H1 (cell line): ENCODE results near the gene DLG1. TPM values are rescaled to one million over a fixed set of nuclear protein-coding genes. Genes with fewer than 3 reads are reported as not detected.

Experiments
- CTCF ChIA-PET: fragments of 300-600 bp; sonication (Branson Sonifier 250); formaldehyde crosslinking; loops from one replicate; lab custom pipeline; 2021; ENCODE audit not compliant: partially characterized antibody; lab: Charles Lee
- POLR2A ChIA-PET: fragments of 300-600 bp; sonication (Branson Sonifier 250); formaldehyde crosslinking; loops from one replicate; lab custom pipeline; 2021; ENCODE audit warnings: inconsistent platforms; ENCODE audit not compliant: partially characterized antibody; lab: Charles Lee
- DNase-seq, 2 experiments: peaks; one replicate each; pipeline versions ENCODE4 v3.0.0 to v3.0.0-alpha.2; 2010 to 2022; ENCODE audit warnings: low spot score in 2 of 2, low read depth in 1 of 2, mixed read lengths in 1 of 2
- FAIRE-seq: peaks from 2 replicates; lab custom pipeline; 2011; peaks lifted over from hg19 to GRCh38; lab: Jason Lieb, UNC
- H2AFZ ChIP-seq: 2 replicates; pipeline ENCODE4 v1.8.1; 2012; ENCODE audit warnings: low read length, inconsistent platforms
- H2AK5ac ChIP-seq: 2 replicates; pipeline ENCODE4 v1.6.1; 2013; ENCODE audit warnings: low read depth, low read length
- H2BK120ac ChIP-seq: replicated peaks from 2 replicates; pipeline ENCODE3; 2013; ENCODE audit warnings: low read depth, low read length, inconsistent platforms
- H2BK12ac ChIP-seq: 2 replicates; pipeline ENCODE4 v1.6.1; 2013; ENCODE audit warnings: low read depth, low read length
- H2BK15ac ChIP-seq: 2 replicates; pipeline ENCODE4 v1.6.1; 2013; ENCODE audit warnings: low read length
- H2BK20ac ChIP-seq: 2 replicates; pipeline ENCODE4 v1.6.1; 2013; ENCODE audit warnings: low read length
- H2BK5ac ChIP-seq: 2 replicates; pipeline ENCODE4 v1.6.1; 2013; ENCODE audit warnings: low read depth, low read length
- H3K14ac ChIP-seq: 2 replicates; pipeline ENCODE4 v1.6.1; 2013; ENCODE audit warnings: inconsistent platforms; ENCODE audit not compliant: insufficient read length
- H3K18ac ChIP-seq: 2 replicates; pipeline ENCODE4 v1.6.1; 2013; ENCODE audit warnings: low read length; ENCODE audit errors: extremely low read depth
- H3K23ac ChIP-seq: 2 replicates; pipeline ENCODE4 v1.6.1; 2013; ENCODE audit warnings: inconsistent platforms; ENCODE audit not compliant: insufficient read length
- H3K23me2 ChIP-seq: 2 replicates; pipeline ENCODE4 v1.6.1; 2013; ENCODE audit warnings: low read depth, low read length
- H3K27ac ChIP-seq: 2 replicates; pipeline ENCODE4 v1.6.1; 2011; ENCODE audit warnings: low read depth, low read length, inconsistent platforms
- H3K27me3 ChIP-seq, 4 experiments: replicated peaks in 1 of 4; 1 replicate in 1 of 4; 2 replicates in 3 of 4; pipeline versions ENCODE4 v1.6.1 to v1.8.1; 2011 to 2013; ENCODE audit warnings: low read length in 3 of 4, mild to moderate bottlenecking in 3 of 4, inconsistent platforms in 2 of 4, mixed read lengths in 2 of 4, moderate library complexity in 1 of 4; ENCODE audit not compliant: control insufficient read depth in 3 of 4, insufficient read depth in 3 of 4; ENCODE audit errors: extremely low read depth in 1 of 4
- H3K36me3 ChIP-seq, 4 experiments: 2 replicates each; pipeline versions ENCODE4 v1.6.1 to v1.8.1; 2011 to 2013; ENCODE audit warnings: mild to moderate bottlenecking in 4 of 4, low read length in 3 of 4, moderate library complexity in 2 of 4, control low read depth in 1 of 4, inconsistent platforms in 1 of 4; ENCODE audit not compliant: insufficient read depth in 4 of 4, control insufficient read depth in 2 of 4
- H3K4ac ChIP-seq: replicated peaks from 2 replicates; pipeline ENCODE3; 2013; ENCODE audit warnings: low read length, low read depth, mixed read lengths, inconsistent platforms; ENCODE audit not compliant: insufficient read length
- H3K4me1 ChIP-seq, 4 experiments: replicated peaks in 1 of 4; 1 replicate in 1 of 4; 2 replicates in 3 of 4; pipeline versions ENCODE4 v1.6.1 to v1.8.1; 2011 to 2013; ENCODE audit warnings: low read length in 3 of 4, inconsistent platforms in 2 of 4, mixed read lengths in 1 of 4; ENCODE audit not compliant: insufficient read depth in 4 of 4, control insufficient read depth in 3 of 4
- H3K4me2 ChIP-seq, 2 experiments: 2 replicates each; pipeline versions ENCODE4 v1.6.1 to v1.8.1; 2011 to 2013; ENCODE audit warnings: low read depth in 2 of 2, low read length in 2 of 2, control low read depth in 1 of 2, inconsistent platforms in 1 of 2, mild to moderate bottlenecking in 1 of 2; ENCODE audit not compliant: insufficient read depth in 1 of 2
- H3K4me3 ChIP-seq, 4 experiments: fragments of 200-600, 300-600 bp in 1 of 4; sonication (generic), shearing (Covaris generic), sonication (Bioruptor Twin) in 1 of 4; 2 replicates each; pipeline versions ENCODE4 v1.5.1 to v1.8.1; 2011 to 2016; ENCODE audit warnings: low read length in 4 of 4, low read depth in 3 of 4, control low read depth in 2 of 4, inconsistent platforms in 2 of 4, mild to moderate bottlenecking in 2 of 4, mixed read lengths in 1 of 4, moderate library complexity in 1 of 4; ENCODE audit not compliant: insufficient read depth in 2 of 4; ENCODE audit errors: extremely low read depth in 1 of 4
- H3K56ac ChIP-seq: replicated peaks from 2 replicates; pipeline ENCODE3; 2013; ENCODE audit warnings: low read depth, mild to moderate bottlenecking, mixed read lengths, low read length, inconsistent platforms; ENCODE audit not compliant: insufficient read length
- H3K79me1 ChIP-seq: 2 replicates; pipeline ENCODE4 v1.6.1; 2013; ENCODE audit warnings: low read depth, low read length, control low read depth
- H3K79me2 ChIP-seq, 2 experiments: 2 replicates each; pipeline versions ENCODE4 v1.6.1 to v1.8.1; 2012 to 2013; ENCODE audit warnings: low read length in 2 of 2, mild to moderate bottlenecking in 2 of 2, inconsistent platforms in 1 of 2; ENCODE audit not compliant: insufficient read depth in 2 of 2, control insufficient read depth in 1 of 2
- H3K9ac ChIP-seq, 4 experiments: replicated peaks in 1 of 4; 1 replicate in 1 of 4; 2 replicates in 3 of 4; pipeline versions ENCODE4 v1.6.1 to v1.8.1; 2011 to 2013; ENCODE audit warnings: low read depth in 3 of 4, low read length in 3 of 4, control low read depth in 2 of 4, mild to moderate bottlenecking in 2 of 4, moderate library complexity in 2 of 4, inconsistent platforms in 1 of 4; ENCODE audit errors: extremely low read depth in 1 of 4
- H3K9me3 ChIP-seq, 2 experiments: 2 replicates each; pipeline versions ENCODE4 v1.6.1 to v1.8.1; 2012 to 2013; ENCODE audit warnings: mild to moderate bottlenecking in 2 of 2, moderate library complexity in 2 of 2, control low read depth in 1 of 2, inconsistent platforms in 1 of 2, low read depth in 1 of 2, low read length in 1 of 2, mixed read lengths in 1 of 2; ENCODE audit not compliant: insufficient read depth in 2 of 2
- H4K20me1 ChIP-seq, 2 experiments: replicated peaks in 1 of 2; 2 replicates each; pipeline versions ENCODE3 to v1.8.1; 2011 to 2013; ENCODE audit warnings: inconsistent platforms in 2 of 2, low read length in 2 of 2, mild to moderate bottlenecking in 1 of 2; ENCODE audit not compliant: insufficient read depth in 2 of 2, control insufficient read depth in 1 of 2
- H4K5ac ChIP-seq: 2 replicates; pipeline ENCODE4 v1.6.1; 2013; ENCODE audit warnings: low read length, low read depth, mixed read lengths, inconsistent platforms; ENCODE audit not compliant: insufficient read length
- H4K8ac ChIP-seq: 2 replicates; pipeline ENCODE4 v1.8.0; 2013; ENCODE audit warnings: mild to moderate bottlenecking, moderate library complexity, low read length, inconsistent platforms; ENCODE audit not compliant: insufficient read depth; ENCODE audit errors: extremely low read depth
- H4K91ac ChIP-seq: replicated peaks from 2 replicates; pipeline ENCODE3; 2013; ENCODE audit warnings: low read length, mixed read lengths, inconsistent platforms; ENCODE audit not compliant: insufficient read length
- CHD1 ChIP-seq: IDR thresholded peaks from 2 replicates; pipeline ENCODE4 v1.6.1; 2012; ENCODE audit warnings: low read depth, low read length, improper control_type of control experiment
- USF2 ChIP-seq: IDR thresholded peaks from 2 replicates; pipeline ENCODE4 v1.6.1; 2011; ENCODE audit warnings: low read length, improper control_type of control experiment
- WGBS, 2 experiments: shearing (Covaris generic) in 1 of 2; methylation state at CpG; one replicate each; pipeline versions ENCODE4 v1.1.6 to v1.1.7; 2013 to 2015; ENCODE audit warnings: low lambda C conversion rate in 2 of 2, mixed read lengths in 2 of 2, inconsistent platforms in 1 of 2, low coverage in 1 of 2, missing lambda C conversion rate in 1 of 2; ENCODE audit not compliant: insufficient replicate concordance in 2 of 2, insufficient coverage in 1 of 2, insufficient read length in 1 of 2; ENCODE audit errors: extremely low coverage in 1 of 2, missing lambda C conversion rate in 1 of 2; 5-methylcytosine and 5-hydroxymethylcytosine counted together
- polyA plus RNA-seq, 7 experiments: library from polyadenylated mRNA; depleted of rRNA in 3 of 7; stranded (reverse) in 5 of 7; unstranded in 2 of 7; fragments of >200 nt in 5 of 7; fragments of 200-250 nt in 2 of 7; gene quantifications; 1 replicate in 5 of 7; 2 replicates in 1 of 7; 4 replicates in 1 of 7; pipeline versions ENCODE4 v1.2.1 to v1.2.3, GENCODE V29; 2011 to 2013; ENCODE audit warnings: missing spikeins in 2 of 7, mixed read lengths in 2 of 7
- total RNA-seq: library from RNA; stranded (reverse); fragmentation: NEBNext Ultra II Directional; extraction: Animal tissue kit (Norgen Biotek cat#: 25700); gene quantifications from 2 replicates; pipeline ENCODE4 v1.2.1, GENCODE V29; 2021

DLG1 gene
- total and polyA plus RNA-seq, 2 of the 8 experiments (the other 6 are each of a cell fraction or from before 2014, with no cell fraction given), result 13.4 to 78.8 TPM

DNA sequence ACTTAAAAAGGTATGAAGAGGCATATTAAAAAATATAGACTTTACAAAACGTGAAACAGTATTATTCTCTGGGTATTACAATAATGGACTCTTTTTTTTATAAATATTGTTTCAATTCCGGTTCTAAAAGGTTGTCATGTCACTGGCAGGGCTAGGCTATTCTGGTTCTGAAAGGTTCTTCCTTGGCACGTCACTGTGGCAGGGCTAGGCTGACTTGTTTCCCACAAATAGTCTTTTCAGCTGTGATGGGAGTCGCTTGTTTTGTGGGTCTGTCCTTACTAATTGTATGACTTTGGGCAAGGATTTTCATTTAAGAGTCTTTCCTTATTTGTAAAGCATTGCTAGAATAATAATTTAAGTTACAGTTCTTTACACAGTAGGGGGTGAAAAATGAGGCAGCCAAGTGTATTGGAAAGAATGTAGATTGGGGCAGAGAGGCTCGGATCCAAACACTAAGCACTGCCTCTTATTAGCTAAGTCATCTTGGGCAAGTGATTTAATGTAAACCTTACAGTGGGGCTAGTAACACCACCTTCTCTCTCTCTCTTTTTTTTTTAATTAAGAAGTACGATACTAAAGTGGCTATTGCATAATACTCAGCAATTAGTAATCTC, 256.4 kb downstream of the DLG1 start:
- Histone ChIP-seq H3K27ac (no peak overlapping the region), H4K20me1 (no peaks in the 10 kb centered on the region)
- FAIRE-seq, result no peak

More for the DNA sequence above, 256.4 kb downstream of the DLG1 start:
- H3K4me2 ChIP-seq, result no peak overlapping the region
- H2BK5ac ChIP-seq, result no peak overlapping the region
- no peaks in the 10 kb centered on the region for H3K23me2 ChIP-seq
- no peak overlapping the region for H2BK12ac ChIP-seq
- H3K56ac ChIP-seq, result no peak overlapping the region
- no peak overlapping the region for H3K4me3 ChIP-seq
- TF ChIP-seq CHD1, result no peak
- no peak for TF ChIP-seq USF2
- DNase-seq, result no peak
- ChIA-PET POLR2A (interaction anchor here (0.8 to 1.8 kb wide), 2 partner anchors 10 to 11 kb away, joined by 3 read pairs; no protein-coding TSS in a partner anchor), CTCF (interaction anchor here (0.6 to 2.4 kb wide), 3 partner anchors 13 to 964 kb away, joined by 4 to 15 read pairs (median 5); partner anchors contain the start of gene MELTF)
- no peak overlapping the region for H4K8ac ChIP-seq
- H3K9me3 ChIP-seq, result no peaks in the 10 kb centered on the region
- no peak overlapping the region for H3K23ac ChIP-seq
- no peak overlapping the region for H2BK120ac ChIP-seq
- no peaks in the 10 kb centered on the region for H3K27me3 ChIP-seq
- H3K14ac ChIP-seq, result no peak overlapping the region
- H4K91ac ChIP-seq, result no peak overlapping the region
- H3K18ac ChIP-seq, result no peak overlapping the region
- peaks cover 0 to 16% (median 5%) of the 10 kb centered on the region in 4 experiments; a peak in 4 of 8 replicates for H3K36me3 ChIP-seq
- H3K9ac ChIP-seq, result no peak overlapping the region
- H4K5ac ChIP-seq, result no peak overlapping the region
- no peak overlapping the region for H2BK20ac ChIP-seq
- no peaks in the 10 kb centered on the region for H3K4me1 ChIP-seq
- no peak overlapping the region for H2BK15ac ChIP-seq
- no peaks in the 10 kb centered on the region for H3K79me2 ChIP-seq
- H3K4ac ChIP-seq, result no peak overlapping the region
- H3K79me1 ChIP-seq, result no peaks in the 10 kb centered on the region
- H2AFZ ChIP-seq, result no peak overlapping the region
- WGBS, 2 experiments, result 88% methylated on average over 6 of the region's 6 CpGs; no CpG with 5 or more reads in 1 of the 2 experiments
- no peak overlapping the region for H2AK5ac ChIP-seq
